Measurements from ENCODE around the gene PEX11B.

PEX11B gene

DNA sequence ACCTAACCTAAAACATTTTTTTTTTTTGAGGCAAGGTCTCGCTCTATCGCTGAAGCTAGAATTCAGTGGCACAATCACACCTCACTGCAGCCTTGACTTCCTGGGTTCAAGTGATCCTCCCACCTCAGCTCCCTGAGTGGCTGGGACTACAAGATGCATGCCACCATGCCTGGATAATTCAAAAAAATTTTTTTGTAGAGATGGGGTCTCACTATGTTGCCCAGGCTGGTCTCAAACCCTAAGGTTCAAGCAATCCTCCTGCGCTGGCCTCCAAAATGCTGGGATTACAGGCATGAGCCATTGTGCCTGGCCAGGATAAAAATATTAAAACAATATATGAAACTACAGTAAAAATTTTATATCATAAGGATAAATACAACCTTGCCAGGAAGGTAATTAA is 34.4 kb upstream of the PEX11B start:
- no peak overlapping the region for H3K4me3 ChIP-seq (ENCODE audit: low read length)
- TF ChIP-seq, protein P1, sequence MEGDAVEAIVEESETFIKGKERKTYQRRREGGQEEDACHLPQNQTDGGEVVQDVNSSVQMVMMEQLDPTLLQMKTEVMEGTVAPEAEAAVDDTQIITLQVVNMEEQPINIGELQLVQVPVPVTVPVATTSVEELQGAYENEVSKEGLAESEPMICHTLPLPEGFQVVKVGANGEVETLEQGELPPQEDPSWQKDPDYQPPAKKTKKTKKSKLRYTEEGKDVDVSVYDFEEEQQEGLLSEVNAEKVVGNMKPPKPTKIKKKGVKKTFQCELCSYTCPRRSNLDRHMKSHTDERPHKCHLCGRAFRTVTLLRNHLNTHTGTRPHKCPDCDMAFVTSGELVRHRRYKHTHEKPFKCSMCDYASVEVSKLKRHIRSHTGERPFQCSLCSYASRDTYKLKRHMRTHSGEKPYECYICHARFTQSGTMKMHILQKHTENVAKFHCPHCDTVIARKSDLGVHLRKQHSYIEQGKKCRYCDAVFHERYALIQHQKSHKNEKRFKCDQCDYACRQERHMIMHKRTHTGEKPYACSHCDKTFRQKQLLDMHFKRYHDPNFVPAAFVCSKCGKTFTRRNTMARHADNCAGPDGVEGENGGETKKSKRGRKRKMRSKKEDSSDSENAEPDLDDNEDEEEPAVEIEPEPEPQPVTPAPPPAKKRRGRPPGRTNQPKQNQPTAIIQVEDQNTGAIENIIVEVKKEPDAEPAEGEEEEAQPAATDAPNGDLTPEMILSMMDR (IDR thresholded peaks at IDR 0.05; ENCODE audit: insufficient read depth, low read depth, low read length, missing control alignments), result no peak
- no peak for DNase-seq (ENCODE audit: low read depth)

DNA sequence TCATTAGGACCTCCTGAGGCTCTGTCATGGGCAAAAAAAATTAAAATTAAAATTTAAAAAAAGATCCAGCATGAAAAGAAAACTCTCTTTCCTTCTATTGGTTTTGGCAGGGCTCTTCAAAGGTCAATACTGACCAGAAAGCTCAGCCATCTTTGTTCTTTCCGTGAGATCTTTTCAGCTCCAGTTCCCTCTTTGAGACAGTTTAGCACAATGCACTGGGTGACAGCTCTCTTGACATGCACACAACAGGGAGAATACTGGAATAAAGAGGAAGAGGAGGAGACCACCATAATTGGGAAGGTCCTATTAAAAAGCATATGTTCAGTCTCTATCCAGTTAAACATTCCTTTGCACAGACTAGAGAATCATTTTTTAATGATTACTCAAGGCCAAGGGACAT is 33.0 kb upstream of the PEX11B start:
- no peak for DNase-seq (ENCODE audit: low read depth)
- H3K4me3 ChIP-seq (ENCODE audit: low read length), result no peak overlapping the region
- TF ChIP-seq, protein P1 (IDR thresholded peaks at IDR 0.05; ENCODE audit: insufficient read depth, low read depth, low read length, missing control alignments), result no peak

DNA sequence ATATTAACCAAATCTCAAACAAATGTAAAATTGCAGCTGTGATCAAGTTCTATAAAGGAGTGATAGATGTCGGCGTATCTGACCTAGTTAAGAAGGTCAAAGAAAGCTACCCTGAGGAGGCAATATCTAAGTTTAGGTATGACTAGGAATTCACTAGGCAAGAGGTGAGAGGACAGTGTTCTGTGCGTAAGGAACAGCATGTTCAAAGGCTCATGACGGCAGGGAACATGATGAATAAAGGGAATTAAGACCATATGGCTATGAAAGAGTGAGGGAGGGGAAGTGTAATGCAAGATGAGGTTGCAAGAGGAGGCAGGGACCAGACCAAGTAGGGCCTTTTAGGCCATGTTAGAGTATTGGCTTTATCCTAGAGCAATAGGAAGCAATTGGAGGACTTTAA is 30.7 kb upstream of the PEX11B start:
- DNase-seq (ENCODE audit: low read depth), result no peak
- TF ChIP-seq, protein P1 (IDR thresholded peaks at IDR 0.05; ENCODE audit: insufficient read depth, low read depth, low read length, missing control alignments), result no peak
- no peak overlapping the region for H3K4me3 ChIP-seq (ENCODE audit: low read length)

DNA sequence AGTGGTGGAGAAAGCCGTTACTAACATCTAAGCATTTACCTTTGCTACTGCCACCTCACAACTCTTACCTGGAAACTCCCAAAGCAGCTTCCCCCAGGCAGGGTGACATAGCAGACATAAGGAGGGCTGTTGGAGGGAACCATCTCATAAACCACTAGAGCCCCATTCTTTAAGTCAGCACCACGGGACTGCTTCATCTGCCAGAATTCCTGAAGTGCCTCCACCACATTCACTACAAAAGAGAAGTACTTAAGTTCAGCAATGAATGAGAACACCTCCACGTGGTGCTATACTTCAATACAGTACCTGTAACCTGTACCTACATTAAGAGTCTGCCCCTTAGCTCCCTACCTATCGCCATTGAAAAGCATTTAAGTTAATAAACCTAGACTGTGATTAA is 29.0 kb upstream of the PEX11B start:
- H3K4me3 ChIP-seq (ENCODE audit: low read length), result no peak overlapping the region
- TF ChIP-seq, protein P1 (IDR thresholded peaks at IDR 0.05; ENCODE audit: insufficient read depth, low read depth, low read length, missing control alignments), result no peak
- DNase-seq (ENCODE audit: low read depth), result no peak

DNA sequence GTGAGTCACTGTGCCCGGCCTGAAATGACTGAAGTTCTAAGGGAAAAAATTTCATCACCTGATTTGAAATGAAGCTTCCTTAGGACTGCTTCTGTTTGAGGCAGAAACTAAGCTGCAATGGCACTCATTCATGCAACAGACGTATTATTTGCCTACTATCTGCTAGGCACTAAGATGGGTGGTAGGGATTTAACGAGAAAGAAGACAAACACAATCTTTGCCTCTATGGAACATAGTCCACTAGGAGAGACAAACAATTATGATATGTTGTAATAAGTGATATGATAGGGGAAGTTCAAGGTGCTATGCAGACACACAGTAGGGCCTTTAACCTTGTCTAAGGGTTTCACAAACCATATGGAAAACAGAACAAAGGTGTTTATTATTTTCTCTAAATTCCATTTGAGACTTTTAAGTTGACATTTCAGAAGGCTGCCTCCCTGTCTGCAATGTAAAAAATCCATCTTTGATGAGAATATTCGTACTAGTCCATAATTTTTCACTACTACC is 28.0 kb upstream of the PEX11B start:
- H3K4me3 ChIP-seq (ENCODE audit: low read length), result no peak overlapping the region
- TF ChIP-seq, protein P1 (IDR thresholded peaks at IDR 0.05; ENCODE audit: insufficient read depth, low read depth, low read length, missing control alignments), result no peak
- no peak for DNase-seq (ENCODE audit: low read depth)

DNA sequence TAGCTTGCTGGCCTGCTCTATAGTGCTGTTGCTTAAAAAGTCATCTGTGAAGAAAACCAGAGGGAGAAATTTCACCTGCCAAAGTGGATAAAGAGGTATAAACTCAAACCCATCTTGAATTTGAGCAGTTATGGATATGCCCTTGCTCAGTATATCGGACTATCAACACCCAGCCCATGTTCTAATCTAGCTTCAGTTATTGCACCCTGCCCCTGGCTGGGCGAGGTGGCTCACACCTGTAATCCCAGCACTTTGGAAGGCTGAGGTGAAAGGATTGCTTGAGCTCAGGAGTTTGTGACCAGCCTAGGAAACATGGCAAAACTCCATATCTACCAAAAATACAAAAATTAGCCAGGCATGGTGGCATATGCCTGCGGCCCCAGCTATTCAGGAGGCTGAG is 26.0 kb upstream of the PEX11B start:
- DNase-seq (ENCODE audit: low read depth), result no peak
- H3K4me3 ChIP-seq (ENCODE audit: low read length), result no peak overlapping the region
- TF ChIP-seq, protein P1 (IDR thresholded peaks at IDR 0.05; ENCODE audit: insufficient read depth, low read depth, low read length, missing control alignments), result no peak

DNA sequence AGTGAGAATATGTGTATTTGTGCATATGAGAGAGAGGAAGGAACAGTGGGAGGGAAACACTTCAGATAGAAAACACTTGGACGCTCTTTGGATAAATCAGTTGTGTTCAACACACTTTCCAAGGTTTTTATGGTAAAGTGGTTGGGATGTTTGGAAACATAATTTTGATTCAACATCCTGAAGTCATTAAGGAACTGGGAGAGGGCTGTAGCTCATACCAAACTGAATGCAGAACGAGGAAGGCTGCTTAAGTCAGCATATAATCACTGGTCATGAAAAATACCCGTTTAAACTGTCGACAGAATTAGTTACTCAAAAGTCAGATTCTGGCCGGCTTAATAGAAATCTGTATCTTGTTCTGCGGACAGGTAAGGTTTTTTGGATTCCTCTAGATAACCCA is 24.4 kb upstream of the PEX11B start:
- TF ChIP-seq, protein P1 (IDR thresholded peaks at IDR 0.05; ENCODE audit: insufficient read depth, low read depth, low read length, missing control alignments), result no peak
- H3K4me3 ChIP-seq (ENCODE audit: low read length), result no peak overlapping the region
- no peak for DNase-seq (ENCODE audit: low read depth)

All from epithelial cell of esophagus (primary cell).